ENCODE results near the gene LIMS1. TPM values are rescaled to one million over a fixed set of nuclear protein-coding genes. Genes with fewer than 3 reads are reported as not detected.
"Not testable (repeated sequence)": the region's sequence is repeated elsewhere in the genome, so short reads cannot be mapped to it uniquely, and the experiment has no call there.

LIMS1 gene
- total RNA-seq = 85.5 TPM
- long read RNA-seq, full-length matches to known transcripts = 53 of 83 reads
- long read RNA-seq, partial matches to known transcripts = 4 of 83 reads
- long read RNA-seq, other reads (novel, unspliced or antisense) = 26 of 83 reads

GRCh38 chr2:108533832-108534583 is at the start of gene LIMS1:
Gene LIMS1, plus strand, starts transcription at chr2:108534470. Its CDS starts 93 bp downstream, at chr2:108534563.
- Histone ChIP-seq H3K9me3 (no peaks in the 10 kb centered on the region), H3K4me1 (peaks cover 19% of the 10 kb centered on the region), H3K27ac (peak within 1 kb of the TSS; percentile 96), H3K4me3 (peak within 1 kb of the TSS; percentile 88), H3K36me3 (no peaks in the 10 kb centered on the region), H3K27me3 (ENCODE audit: low read depth) (no peaks in the 10 kb centered on the region)
- DNase-seq = peak; percentile 95
- ATAC-seq = peak; percentile 97 to 98
- TF ChIP-seq CTCF (IDR thresholded peaks at IDR 0.05) = no peak
- intact Hi-C loops (cut with DNase I) = no loop called here

GRCh38 chr2:108485253-108485652 is 49.0 kb upstream of the LIMS1 start:
- Histone ChIP-seq H3K4me1 (no peaks in the 10 kb centered on the region), H3K9me3 (no peaks in the 10 kb centered on the region), H3K4me3 (no peak overlapping the region), H3K36me3 (peaks cover 91% of the 10 kb centered on the region), H3K27me3 (ENCODE audit: low read depth) (no peaks in the 10 kb centered on the region), H3K27ac (no peak overlapping the region)
- intact Hi-C loops (cut with DNase I) = no loop called here
- no peak for TF ChIP-seq CTCF (IDR thresholded peaks at IDR 0.05)
- DNase-seq = no peak
- ATAC-seq = no peak

DNA sequence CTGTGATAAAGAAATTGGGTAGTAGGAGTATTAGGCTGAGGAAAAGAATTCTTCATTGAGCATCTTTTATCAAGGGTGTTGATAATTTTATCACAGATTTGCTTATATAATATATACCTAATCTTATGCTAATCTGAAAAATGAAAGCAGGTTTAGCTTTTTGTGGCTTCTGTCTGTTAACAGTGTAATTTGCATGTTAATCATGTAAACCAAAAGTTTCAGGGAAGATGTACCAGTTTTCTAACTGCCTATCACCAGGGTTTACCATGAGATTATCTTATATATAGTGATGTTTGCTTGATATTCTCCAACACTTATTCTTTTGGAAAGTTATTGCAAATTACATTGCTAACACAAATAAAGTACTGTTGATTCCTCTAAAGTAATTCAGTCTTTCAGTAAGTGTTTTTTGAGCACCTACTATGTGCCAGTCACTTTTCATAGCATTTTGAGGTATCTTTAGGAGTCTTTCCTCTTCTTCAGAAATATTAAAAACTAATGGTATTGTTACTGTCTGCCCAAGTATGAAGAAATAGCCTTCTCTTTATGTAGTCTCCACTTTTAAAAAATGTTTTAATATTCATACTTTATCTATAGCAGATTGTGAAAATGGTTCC is 43.7 kb upstream of the LIMS1 start:
- no peaks in the 10 kb centered on the region for H3K27me3 ChIP-seq (ENCODE audit: low read depth)
- intact Hi-C loops (cut with DNase I) = no loop called here
- no peak for TF ChIP-seq CTCF (IDR thresholded peaks at IDR 0.05)
- H3K4me1 ChIP-seq = no peaks in the 10 kb centered on the region
- H3K4me3 ChIP-seq = no peak overlapping the region
- H3K9me3 ChIP-seq = no peaks in the 10 kb centered on the region
- DNase-seq (no peak), ATAC-seq (no peak)
- peaks cover 98% of the 10 kb centered on the region for H3K36me3 ChIP-seq
- no peak overlapping the region for H3K27ac ChIP-seq

DNA sequence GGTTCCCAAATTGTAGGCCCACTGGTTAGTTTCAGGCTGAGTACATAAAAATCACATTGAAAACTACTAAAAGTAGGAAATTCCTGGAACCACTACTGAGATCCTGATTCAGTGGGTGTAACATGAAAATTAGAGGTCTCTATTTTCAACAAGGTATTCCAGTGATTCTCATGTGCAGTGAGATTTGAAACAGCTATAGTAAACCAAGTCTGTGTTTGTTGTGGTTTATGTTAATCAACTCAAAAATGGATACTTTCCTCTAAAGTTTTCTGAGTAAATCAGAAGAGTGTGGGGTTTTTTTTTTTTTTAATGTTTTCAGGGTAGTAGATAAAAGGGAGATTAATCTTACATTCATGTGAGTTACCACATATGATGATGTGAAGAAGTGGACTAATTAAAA is 42.4 kb upstream of the LIMS1 start:
- Histone ChIP-seq H3K4me1 (no peaks in the 10 kb centered on the region), H3K9me3 (no peaks in the 10 kb centered on the region), H3K36me3 (peaks cover 94% of the 10 kb centered on the region), H3K4me3 (no peak overlapping the region), H3K27me3 (ENCODE audit: low read depth) (no peaks in the 10 kb centered on the region), H3K27ac (no peak overlapping the region)
- ATAC-seq (no peak), DNase-seq (no peak)
- intact Hi-C loops (cut with DNase I) = no loop called here
- TF ChIP-seq CTCF (IDR thresholded peaks at IDR 0.05) = no peak

GRCh38 chr2:108492364-108492763 is 41.9 kb upstream of the LIMS1 start:
- DNase-seq (no peak), ATAC-seq (no peak)
- Histone ChIP-seq H3K27ac (no peak overlapping the region), H3K4me1 (no peaks in the 10 kb centered on the region), H3K4me3 (no peak overlapping the region), H3K9me3 (no peaks in the 10 kb centered on the region), H3K27me3 (ENCODE audit: low read depth) (no peaks in the 10 kb centered on the region), H3K36me3 (peaks cover 94% of the 10 kb centered on the region)
- intact Hi-C loops (cut with DNase I) = no loop called here
- no peak for TF ChIP-seq CTCF (IDR thresholded peaks at IDR 0.05)

DNA sequence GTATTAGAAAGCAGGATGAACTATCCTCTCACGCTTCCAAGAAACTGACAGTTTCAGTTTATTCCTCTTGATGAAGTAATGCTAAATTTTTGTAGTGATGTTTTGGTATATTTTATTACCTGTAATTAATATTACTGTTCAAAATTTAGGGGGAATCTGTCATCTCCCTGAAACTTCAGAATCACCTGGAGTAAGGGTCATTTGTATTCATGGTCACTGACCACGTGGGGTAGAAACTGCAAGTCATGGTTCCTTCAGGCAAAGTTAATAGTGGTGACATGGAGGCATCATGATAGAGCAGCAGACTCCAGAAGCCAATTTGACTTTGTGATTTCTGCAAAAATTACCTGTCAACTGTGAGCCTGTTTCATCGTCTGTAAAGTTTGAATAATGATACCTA is 38.1 kb upstream of the LIMS1 start:
- H3K36me3 ChIP-seq = peaks cover 81% of the 10 kb centered on the region
- H3K27ac ChIP-seq; H3K4me3 ChIP-seq; intact Hi-C loops (cut with DNase I); ATAC-seq; DNase-seq; H3K27me3 ChIP-seq (ENCODE audit: low read depth); H3K4me1 ChIP-seq; H3K9me3 ChIP-seq: not testable (repeated sequence)

DNA sequence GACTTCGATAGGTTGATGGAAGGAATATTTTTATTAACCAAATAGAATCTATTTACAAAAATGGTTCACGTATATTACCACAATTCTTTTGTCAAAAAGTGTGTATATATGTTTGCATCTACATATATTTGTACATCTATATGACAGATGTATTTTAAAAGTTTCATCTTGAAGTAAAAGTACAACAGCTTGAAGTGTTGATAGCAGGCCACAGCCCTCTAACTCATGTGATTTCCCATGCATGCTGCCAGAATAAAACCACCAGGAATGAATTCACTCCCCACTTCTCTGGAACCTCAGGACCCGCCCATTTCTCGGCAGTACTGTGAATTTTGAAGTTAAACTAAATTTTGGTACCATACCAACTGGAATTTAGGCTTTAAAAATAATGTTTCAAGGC is 26.6 kb upstream of the LIMS1 start:
- intact Hi-C loops (cut with DNase I); H3K27ac ChIP-seq; H3K4me1 ChIP-seq; ATAC-seq; DNase-seq; H3K9me3 ChIP-seq; H3K27me3 ChIP-seq (ENCODE audit: low read depth); H3K4me3 ChIP-seq: not testable (repeated sequence)
- peaks cover 25% of the 10 kb centered on the region for H3K36me3 ChIP-seq

DNA sequence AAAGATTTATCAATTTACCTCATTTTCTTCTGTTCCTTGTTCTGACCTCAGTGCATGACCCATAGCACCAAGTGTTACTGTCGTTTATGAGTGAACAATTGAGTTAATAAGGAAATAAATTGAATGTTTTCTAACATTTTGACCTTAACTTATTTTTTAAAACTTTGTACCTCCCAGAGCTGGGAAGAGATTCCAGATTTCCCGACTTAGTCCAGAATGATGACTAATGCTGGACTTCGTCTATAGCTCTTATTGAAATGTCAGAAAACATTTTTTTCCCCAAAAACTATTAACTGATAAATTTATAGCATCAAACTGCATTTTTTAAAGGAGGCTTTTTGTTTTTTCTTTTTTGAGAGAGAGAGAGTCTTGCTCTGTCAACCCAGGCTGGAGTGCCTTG is 21.8 kb upstream of the LIMS1 start:
- H3K9me3 ChIP-seq; H3K27ac ChIP-seq; H3K4me3 ChIP-seq; H3K4me1 ChIP-seq; intact Hi-C loops (cut with DNase I); H3K36me3 ChIP-seq; H3K27me3 ChIP-seq (ENCODE audit: low read depth); ATAC-seq; DNase-seq: not testable (repeated sequence)

- H3K9me3 ChIP-seq; H3K27ac ChIP-seq; intact Hi-C loops (cut with DNase I); H3K36me3 ChIP-seq; H3K27me3 ChIP-seq (ENCODE audit: low read depth); DNase-seq; ATAC-seq; H3K4me1 ChIP-seq; H3K4me3 ChIP-seq: not testable (repeated sequence)
These were observed 19.8 kb upstream of the LIMS1 start for GRCh38 chr2:108514478-108514877.

All from lower lobe of right lung (tissue), 2 donors.